Ascending aorta (tissue), 2 donors: ENCODE results near the gene PSTPIP1. TPM values are rescaled to one million over a fixed set of nuclear protein-coding genes. Genes with fewer than 3 reads are reported as not detected.

Experiments used
- DNase-seq, 2 donors: peaks; one replicate each; pipeline ENCODE4 v3.0.0-alpha.2; 2019; ENCODE audit warnings: low spot score in 2 of 2
- H3K27ac ChIP-seq, 2 donors: fragments of 200-600 bp; sonication (generic); one replicate each; pipeline ENCODE4 v1.5.1; 2016 to 2017; ENCODE audit warnings: mild to moderate bottlenecking in 1 of 2
- H3K27me3 ChIP-seq: fragments of 200-600 bp; sonication (generic); one replicate; pipeline ENCODE4 v1.5.1; 2017
- H3K36me3 ChIP-seq, 2 donors: fragments of 200-600 bp; sonication (generic); one replicate each; pipeline ENCODE4 v1.5.1; 2016
- H3K4me1 ChIP-seq, 2 donors: fragments of 200-600 bp; sonication (generic); one replicate each; pipeline ENCODE4 v1.5.1; 2016 to 2017; ENCODE audit warnings: mild to moderate bottlenecking in 1 of 2
- H3K4me3 ChIP-seq, 2 donors: fragments of 200-600 bp; sonication (generic); one replicate each; pipeline ENCODE4 v1.5.1; 2016 to 2017; ENCODE audit warnings: mild to moderate bottlenecking in 1 of 2
- H3K9me3 ChIP-seq, 2 donors: fragments of 200-600 bp; sonication (generic); one replicate each; pipeline ENCODE4 v1.5.1; 2016
- CTCF ChIP-seq, 3 experiments: fragments of 200-600 bp in 2 of 3; fragments of 450-650 bp in 1 of 3; sonication (generic) in 2 of 3; IDR thresholded peaks; one replicate each; pipeline ENCODE4 v1.5.1; 2016 to 2019; ENCODE audit warnings: antibody characterized with exemption in 3 of 3, mild to moderate bottlenecking in 1 of 3, moderate library complexity in 1 of 3
- intact Hi-C: fragments of 100-400 bp; cut with DNase I; formaldehyde crosslinking; loops from one replicate; pipeline ENCODE4 v1.15.1; 2023
- total RNA-seq: library from RNA; depleted of rRNA; stranded (reverse); fragments of >200 nt; gene quantifications from one replicate; pipeline ENCODE4 v1.1.0, GENCODE V29; 2016

Gene PSTPIP1
- total RNA-seq, 1 donor from 2014 or later: 14.6 TPM

GRCh38 chr15:77068633-77069032 is 73.7 kb downstream of the PSTPIP1 start:
- Histone ChIP-seq H3K27ac (no peak overlapping the region), H3K4me1 (peaks cover 3 to 22% of the 10 kb centered on the region in 2 donors), H3K9me3 (no peaks in the 10 kb centered on the region), H3K27me3 (no peaks in the 10 kb centered on the region), H3K36me3 (no peaks in the 10 kb centered on the region), H3K4me3 (no peak overlapping the region)
- intact Hi-C loops: no loop called here
- no peak for TF ChIP-seq CTCF (IDR thresholded peaks at IDR 0.05)
- no peak for DNase-seq

- H3K9me3 ChIP-seq: no peaks in the 10 kb centered on the region
- TF ChIP-seq CTCF (IDR thresholded peaks at IDR 0.05): no peak
- H3K36me3 ChIP-seq: no peaks in the 10 kb centered on the region
- H3K4me3 ChIP-seq: peak overlapping the region; percentile 88 to 93
- peak overlapping the region; percentile 87 to 95 for H3K27ac ChIP-seq
- intact Hi-C loops: no loop called here
- H3K4me1 ChIP-seq: peaks cover 3 to 18% of the 10 kb centered on the region in 2 donors
- no peak for DNase-seq
- H3K27me3 ChIP-seq: no peaks in the 10 kb centered on the region
Measured at GRCh38 chr15:77069521-77070121, 74.7 kb downstream of the PSTPIP1 start.

- Histone ChIP-seq H3K4me3 (peak overlapping the region; percentile 88 to 93), H3K4me1 (peaks cover 3 to 17% of the 10 kb centered on the region in 2 donors), H3K27me3 (no peaks in the 10 kb centered on the region), H3K27ac (peak overlapping the region; percentile 87 to 95), H3K36me3 (no peaks in the 10 kb centered on the region), H3K9me3 (no peaks in the 10 kb centered on the region)
- intact Hi-C loops: no loop called here
- peak in 1 of 2 donors; percentile 82 for DNase-seq
- no peak for TF ChIP-seq CTCF (IDR thresholded peaks at IDR 0.05)
Measured at GRCh38 chr15:77070180-77070494, 75.2 kb downstream of the PSTPIP1 start.

- intact Hi-C loops: loop anchor here (1.0 kb wide), 2 partner anchors 13 to 139 kb away; partner anchors contain the start of gene RCN2
- no peaks in the 10 kb centered on the region for H3K9me3 ChIP-seq
- DNase-seq: peak; percentile 65 to 96
- H3K27me3 ChIP-seq: no peaks in the 10 kb centered on the region
- peaks cover 3 to 17% of the 10 kb centered on the region in 2 donors for H3K4me1 ChIP-seq
- TF ChIP-seq CTCF (IDR thresholded peaks at IDR 0.05): no peak
- H3K36me3 ChIP-seq: no peaks in the 10 kb centered on the region
- H3K27ac ChIP-seq: peak within 1 kb of the TSS; percentile 87 to 95
- H3K4me3 ChIP-seq: peak within 1 kb of the TSS; percentile 88 to 93
Measured at GRCh38 chr15:77070495-77071304, 75.8 kb downstream of the PSTPIP1 start, which contains the start of gene TSPAN3. Gene TSPAN3 (minus strand): TSS chr15:77071109. CDS start chr15:77070954, 155 bp downstream.

- H3K4me1 ChIP-seq: peaks cover 3 to 17% of the 10 kb centered on the region in 2 donors
- TF ChIP-seq CTCF (IDR thresholded peaks at IDR 0.05): no peak
- no peaks in the 10 kb centered on the region for H3K36me3 ChIP-seq
- H3K4me3 ChIP-seq: peak overlapping the region; percentile 88 to 93
- peak overlapping the region; percentile 87 to 95 for H3K27ac ChIP-seq
- H3K9me3 ChIP-seq: no peaks in the 10 kb centered on the region
- no peak for DNase-seq
- intact Hi-C loops: loop anchor here (1.0 kb wide), 2 partner anchors 12 to 140 kb away; partner anchors contain the start of gene RCN2
- no peaks in the 10 kb centered on the region for H3K27me3 ChIP-seq
Measured at GRCh38 chr15:77071305-77072223, 76.6 kb downstream of the PSTPIP1 start.
